ENCODE results near the gene TLX2. TPM values are rescaled to one million over a fixed set of nuclear protein-coding genes. Genes with fewer than 3 reads are reported as not detected.
A peak's percentile ranks its signal among the peaks of the same experiment; 100 is the strongest.

The TLX2 gene
- total and polyA plus RNA-seq, 2 of the 13 experiments (the other 11 are each of a cell fraction or from before 2014, with no cell fraction given): 0.05 to 0.20 TPM

- TF ChIP-seq NFAT5 (CRISPR knock-in tag; IDR thresholded peaks at IDR 0.05) (peak; percentile 93; the same call in 1 of the 2 replicates), KLF15 (CRISPR knock-in tag; IDR thresholded peaks at IDR 0.05; ENCODE audit: borderline replicate concordance) (peak; percentile 87), ZNF746 (CRISPR knock-in tag; IDR thresholded peaks at IDR 0.05) (peak; percentile 21; the same call in 1 of the 2 replicates), ZNF143 (CRISPR knock-in tag; IDR thresholded peaks at IDR 0.05) (peak; percentile 80), ZNF556 (CRISPR knock-in tag; IDR thresholded peaks at IDR 0.05; ENCODE audit: borderline replicate concordance) (peak; percentile 76; the same call in 1 of the 2 replicates), ZNF83 (CRISPR knock-in tag; IDR thresholded peaks at IDR 0.05; ENCODE audit: borderline replicate concordance) (no peak), MIXL1 (CRISPR knock-in tag; IDR thresholded peaks at IDR 0.05) (peak; percentile 81), HNF1A (IDR thresholded peaks at IDR 0.05; ENCODE audit: low read depth) (0 out of 2 replicates have a peak, but pooled peaks have one; percentile 3), HNF1A (CRISPR knock-in tag; IDR thresholded peaks at IDR 0.05; ENCODE audit: borderline replicate concordance) (peak; percentile 86; the same call in 1 of the 2 replicates), TOPORS (CRISPR knock-in tag; IDR thresholded peaks at IDR 0.05) (no peak), U2AF2 (IDR thresholded peaks at IDR 0.05; ENCODE audit: low read depth, low read length) (no peak), CCAR2 (optimal IDR thresholded peaks at IDR 0.05; ENCODE audit: low read depth, low read length) (no peak), ZNF580 (CRISPR knock-in tag; IDR thresholded peaks at IDR 0.05; ENCODE audit: borderline replicate concordance, low read depth) (0 out of 2 replicates have a peak, but pooled peaks have one; percentile 19), ZNF567 (CRISPR knock-in tag; IDR thresholded peaks at IDR 0.05; ENCODE audit: borderline replicate concordance) (peak; percentile 81; the same call in 1 of the 2 replicates), ZNF337 (CRISPR knock-in tag; IDR thresholded peaks at IDR 0.05; ENCODE audit: borderline replicate concordance, low read depth) (no peak), NR2F6 (IDR thresholded peaks at IDR 0.05) (peak; percentile 40; the same call in 1 of the 2 replicates), NR2F6 (CRISPR knock-in tag; IDR thresholded peaks at IDR 0.05) (peak; percentile 81), SIN3B (IDR thresholded peaks at IDR 0.05; ENCODE audit: low read length) (peak; percentile 60), IKZF5 (CRISPR knock-in tag; IDR thresholded peaks at IDR 0.05) (peak; percentile 84; the same call in 1 of the 2 replicates)
Measured at GRCh38 chr2:74507145-74507925, 6.9 kb upstream of the TLX2 start, which contains the start of gene PCGF1 (continued).

All from HepG2 (cell line).